Heart left ventricle (tissue), 16 donors: ENCODE measurements around the gene PLCD1. TPM values are rescaled to one million over a fixed set of nuclear protein-coding genes. Genes with fewer than 3 reads are reported as not detected.
"Not testable (repeated sequence)": the region's sequence is repeated elsewhere in the genome, so short reads cannot be mapped to it uniquely, and the experiment has no call there.

ENCODE experiments used
- ATAC-seq, 4 donors: fragments of 200-7000 bp; cut with Tn5 transposase; one replicate each; pipeline ENCODE4 v1.9.1; 2020 to 2022; ENCODE audit warnings: moderate library complexity in 4 of 4, mild to moderate bottlenecking in 3 of 4, moderate number of reproducible peaks in 1 of 4
- DNase-seq, 5 donors: peaks; one replicate each; pipeline ENCODE4 v3.0.0-alpha.2; 2020
- H3K27ac ChIP-seq, 12 donors: fragments of 200-600 bp; sonication (generic) in 4 of 12; one replicate each; pipeline versions ENCODE4 v1.5.0 to v1.8.0; 2016 to 2022; ENCODE audit warnings: mild to moderate bottlenecking in 2 of 12
- H3K27me3 ChIP-seq, 9 donors: fragments of 200-600 bp; sonication (generic) in 2 of 9; one replicate each; pipeline versions ENCODE4 v1.5.1 to v1.8.0; 2016 to 2022; ENCODE audit warnings: mild to moderate bottlenecking in 3 of 9
- H3K36me3 ChIP-seq, 9 donors: fragments of 200-600 bp; sonication (generic) in 2 of 9; one replicate each; pipeline versions ENCODE4 v1.5.0 to v1.8.0; 2018 to 2022; ENCODE audit warnings: mild to moderate bottlenecking in 2 of 9
- H3K4me1 ChIP-seq, 12 donors: fragments of 200-600 bp; sonication (generic) in 4 of 12; one replicate each; pipeline versions ENCODE4 v1.5.0 to v1.8.0; 2016 to 2022; ENCODE audit warnings: mild to moderate bottlenecking in 3 of 12
- H3K4me3 ChIP-seq, 12 donors: fragments of 200-600 bp; sonication (generic) in 4 of 12; one replicate each; pipeline versions ENCODE4 v1.5.0 to v1.8.0; 2017 to 2022; ENCODE audit warnings: mild to moderate bottlenecking in 9 of 12, moderate library complexity in 4 of 12
- H3K9me3 ChIP-seq, 12 donors: fragments of 200-600 bp; sonication (generic) in 4 of 12; one replicate each; pipeline versions ENCODE4 v1.5.0 to v1.8.0; 2016 to 2022; ENCODE audit warnings: mild to moderate bottlenecking in 1 of 12
- POLR2A ChIP-seq, 2 donors: fragments of 450-650 bp; IDR thresholded peaks; one replicate each; pipeline ENCODE4 v1.6.1; 2017; ENCODE audit warnings: antibody characterized with exemption in 2 of 2, mild to moderate bottlenecking in 2 of 2, moderate library complexity in 2 of 2
- WGBS, 4 donors: extraction: QIAGEN DNeasy Blood & Tissue Kit in 2 of 4; methylation state at CpG; one replicate each; pipeline versions ENCODE4 v1.1.5 to v1.1.7; 2013 to 2018; 5-methylcytosine and 5-hydroxymethylcytosine counted together
- intact Hi-C, 10 donors: fragments of 100-400 bp; cut with DNase I; formaldehyde crosslinking; loops; one replicate each; pipeline versions ENCODE4 v1.11.1 to v1.14.2; 2022
- polyA plus RNA-seq, 2 donors: library from polyadenylated mRNA; stranded (reverse); fragments of 200-250 nt; gene quantifications; one replicate each; pipeline ENCODE4 v1.2.3, GENCODE V29; 2013
- total RNA-seq, 9 donors: library from RNA; depleted of rRNA in 2 of 9; stranded (reverse); fragments of >200 nt in 2 of 9; fragmentation: NEBNext Ultra II Directional in 3 of 9; extraction: Animal tissue kit (Norgen Biotek cat#: 25700) in 3 of 9; gene quantifications; one replicate each; pipeline versions ENCODE4 v1.1.0 to v1.2.4, GENCODE V29; 2016 to 2023
- TF ChIP-seq, protein P1 (sequence below), 12 donors: fragments of 200-600 bp; sonication (generic) in 4 of 12; IDR thresholded peaks; one replicate each; pipeline versions ENCODE4 v1.5.0 to v1.8.0; 2018 to 2022; ENCODE audit warnings: antibody characterized with exemption in 12 of 12, mild to moderate bottlenecking in 5 of 12
- donor health status: ischemic (EF 13 %, LVEDD 7.1; RV severe dilation, severe dysfunction).
- donor health status: healthy with polysubstance abuse.
- donor health status: DM: no; HTN: yes; CAD: no.
- donor health status: DM: no; HTN: no; CAD: no.
- donor health status: ischemic (EF 25% LVEDD 6.9; RV normal size, moderate dysfunction).
- donor health status: ischemic (EF 25% LVEDD 5.7; RV mildly dilated, moderate dysfunction).
- donor health status: healthy.
- donor health status: DM: yes; HTN: yes; CAD: no.
- donor health status: ischemic (EF 35%, LVEDD 5.7; RV mildly dilated, moderate dysfunction).
- donor health status: nonischemic (EF 11% LVEDD 7.7; RV severe dilation, severe dysfunction).
- donor health status: DM: yes; HTN: yes; CAD: no.
- donor health status: PGD.
- donor health status: ischemic (EF 29% LVEDD 5.4; RV normal size, mild dysfunction).
- donor health status: nonischemic (EF 23%, LVEDD 6.1; RV moderate dilation, normal function).

Gene PLCD1
- total and polyA plus RNA-seq, 11 donors: 8.1 to 14.9 (median 11.6) TPM

DNA sequence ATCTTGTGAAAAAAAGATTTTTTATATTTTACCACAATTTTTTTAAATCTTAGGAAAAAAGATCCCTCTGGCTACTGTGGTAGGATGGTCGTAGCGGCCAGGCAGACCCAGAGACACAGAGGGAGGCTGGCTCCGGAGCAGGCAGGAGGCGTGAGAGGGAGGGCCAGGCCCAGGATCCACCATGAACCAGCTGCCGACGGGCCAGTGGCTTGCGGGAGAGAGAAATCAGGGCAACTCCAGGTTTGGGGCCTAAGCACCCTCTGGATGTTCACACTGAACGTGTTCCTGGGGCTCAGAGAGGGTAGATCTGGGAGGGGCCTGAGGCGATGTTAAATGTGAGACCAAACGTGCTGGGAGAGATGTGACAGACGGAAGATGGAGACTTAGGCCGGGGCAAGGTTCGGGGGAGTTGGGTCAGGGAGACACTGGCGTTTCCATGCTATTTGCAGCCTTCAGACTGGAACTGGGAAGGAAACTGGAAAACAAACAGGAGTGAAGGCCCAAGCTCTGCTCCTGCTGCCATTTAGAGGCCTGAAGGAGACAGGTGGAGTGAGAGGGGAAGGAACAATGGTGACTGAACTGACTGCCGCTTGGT lies 40.4 kb downstream of the PLCD1 start:
- H3K36me3 ChIP-seq: peaks cover 0 to 11% (median 0%) of the 10 kb centered on the region in 9 donors
- DNase-seq (peak in 1 of 5 donors; percentile 10), ATAC-seq (no peak)
- no peak overlapping the region for H3K27ac ChIP-seq
- no peaks in the 10 kb centered on the region for H3K27me3 ChIP-seq
- intact Hi-C loops: no loop called here
- H3K4me3 ChIP-seq: no peak overlapping the region
- H3K4me1 ChIP-seq: peaks cover 0 to 19% (median 9%) of the 10 kb centered on the region in 12 donors
- no peaks in the 10 kb centered on the region for H3K9me3 ChIP-seq
- WGBS, 4 donors: 88 to 89% (median 89%) methylated on average over 15 of the region's 15 CpGs
- TF ChIP-seq, protein P1, sequence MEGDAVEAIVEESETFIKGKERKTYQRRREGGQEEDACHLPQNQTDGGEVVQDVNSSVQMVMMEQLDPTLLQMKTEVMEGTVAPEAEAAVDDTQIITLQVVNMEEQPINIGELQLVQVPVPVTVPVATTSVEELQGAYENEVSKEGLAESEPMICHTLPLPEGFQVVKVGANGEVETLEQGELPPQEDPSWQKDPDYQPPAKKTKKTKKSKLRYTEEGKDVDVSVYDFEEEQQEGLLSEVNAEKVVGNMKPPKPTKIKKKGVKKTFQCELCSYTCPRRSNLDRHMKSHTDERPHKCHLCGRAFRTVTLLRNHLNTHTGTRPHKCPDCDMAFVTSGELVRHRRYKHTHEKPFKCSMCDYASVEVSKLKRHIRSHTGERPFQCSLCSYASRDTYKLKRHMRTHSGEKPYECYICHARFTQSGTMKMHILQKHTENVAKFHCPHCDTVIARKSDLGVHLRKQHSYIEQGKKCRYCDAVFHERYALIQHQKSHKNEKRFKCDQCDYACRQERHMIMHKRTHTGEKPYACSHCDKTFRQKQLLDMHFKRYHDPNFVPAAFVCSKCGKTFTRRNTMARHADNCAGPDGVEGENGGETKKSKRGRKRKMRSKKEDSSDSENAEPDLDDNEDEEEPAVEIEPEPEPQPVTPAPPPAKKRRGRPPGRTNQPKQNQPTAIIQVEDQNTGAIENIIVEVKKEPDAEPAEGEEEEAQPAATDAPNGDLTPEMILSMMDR (IDR thresholded peaks at IDR 0.05): no peak
- no peak for TF ChIP-seq POLR2A (IDR thresholded peaks at IDR 0.05)

DNA sequence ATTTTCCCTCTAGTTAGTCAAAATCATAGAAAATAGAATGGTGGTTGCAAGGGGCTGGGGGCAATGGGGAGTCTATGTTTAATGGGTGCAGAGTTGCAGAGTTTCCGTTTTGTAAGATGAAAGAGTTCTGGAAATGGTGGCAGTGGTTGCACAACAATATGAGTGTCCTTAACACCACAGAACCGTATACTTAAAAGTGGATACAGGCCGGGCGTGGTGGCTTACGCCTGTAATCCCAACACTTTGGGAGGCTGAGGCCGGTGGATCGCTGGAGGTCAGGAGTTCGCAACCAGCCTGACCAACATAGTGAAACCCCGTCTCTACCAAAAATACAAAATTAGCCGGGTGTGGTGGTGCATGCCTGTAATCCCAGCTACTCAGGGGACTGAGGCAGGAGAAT lies 41.1 kb downstream of the PLCD1 start:
- Histone ChIP-seq H3K4me1 (peaks cover 0 to 14% (median 9%) of the 10 kb centered on the region in 12 donors), H3K36me3 (peaks cover 0 to 14% (median 0%) of the 10 kb centered on the region in 9 donors)
- H3K27ac ChIP-seq, intact Hi-C loops, H3K27me3 ChIP-seq, H3K4me3 ChIP-seq, H3K9me3 ChIP-seq, ATAC-seq: not testable (repeated sequence)
- peak in 1 of 5 donors; percentile 11 for DNase-seq
- 93 to 95% (median 94%) methylated on average over 10 of the region's 10 CpGs for WGBS, 4 donors

DNA sequence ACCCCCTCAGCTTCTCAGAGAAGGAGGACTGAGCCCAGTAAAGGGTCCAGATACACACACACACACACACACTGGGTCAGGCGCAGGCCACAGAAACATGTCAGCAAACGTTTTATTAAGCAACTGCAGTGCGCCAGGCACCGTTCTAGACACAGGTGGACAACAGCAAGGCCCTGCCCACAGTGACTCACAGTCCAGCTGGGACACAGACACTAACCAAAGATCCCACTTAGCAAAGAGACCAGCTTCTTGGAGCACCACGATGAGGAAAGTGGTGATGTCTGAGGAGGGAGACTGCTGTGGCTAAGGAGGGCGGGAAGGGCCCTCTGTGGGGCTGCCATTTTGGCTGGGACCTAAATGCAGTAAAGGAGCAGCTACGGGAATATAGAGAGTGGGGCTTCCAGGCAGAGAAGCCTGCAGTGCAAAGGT lies 41.7 kb downstream of the PLCD1 start:
- Histone ChIP-seq H3K27me3 (no peaks in the 10 kb centered on the region), H3K9me3 (no peaks in the 10 kb centered on the region), H3K4me1 (peaks cover 0 to 12% (median 8%) of the 10 kb centered on the region in 12 donors), H3K4me3 (no peak overlapping the region), H3K27ac (no peak overlapping the region), H3K36me3 (peaks cover 0 to 17% (median 3%) of the 10 kb centered on the region in 9 donors)
- DNase-seq (peak in 1 of 5 donors; percentile 20), ATAC-seq (no peak)
- intact Hi-C loops: no loop called here
- TF ChIP-seq, protein P1 (IDR thresholded peaks at IDR 0.05): no peak
- TF ChIP-seq POLR2A (IDR thresholded peaks at IDR 0.05): no peak
- WGBS, 4 donors: 86 to 96% (median 90%) methylated on average over 7 of the region's 7 CpGs

DNA sequence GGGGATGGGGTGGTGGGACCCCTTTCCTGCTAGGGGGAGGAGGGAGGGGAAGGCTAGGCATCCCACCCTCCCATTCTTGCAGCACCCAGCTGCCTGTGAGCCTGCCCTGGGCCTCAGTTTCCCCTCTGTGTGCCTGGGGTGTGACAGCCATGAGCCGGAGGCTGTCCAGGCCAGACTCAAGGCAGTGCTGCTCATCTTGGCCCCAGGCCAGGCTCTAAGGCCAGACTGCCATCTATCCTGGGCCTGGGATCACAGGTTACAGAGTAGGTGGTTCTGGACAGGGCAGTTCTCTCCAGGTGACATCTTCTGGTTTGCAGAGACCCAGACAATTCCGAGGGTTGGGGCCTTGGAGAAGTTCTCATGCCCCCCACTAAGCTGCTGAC lies 42.1 kb downstream of the PLCD1 start:
- H3K4me3 ChIP-seq: no peak overlapping the region
- H3K4me1 ChIP-seq: peaks cover 0 to 12% (median 8%) of the 10 kb centered on the region in 12 donors
- no peaks in the 10 kb centered on the region for H3K27me3 ChIP-seq
- intact Hi-C loops: no loop called here
- WGBS, 4 donors: 71 to 94% (median 90%) methylated on average over 1 to 2 of the region's 2 CpGs; no CpG with 5 or more reads in 1 of the 4 donors
- ATAC-seq (no peak), DNase-seq (peak in 1 of 5 donors; percentile 14)
- H3K9me3 ChIP-seq: no peaks in the 10 kb centered on the region
- H3K36me3 ChIP-seq: peaks cover 0 to 22% (median 7%) of the 10 kb centered on the region in 9 donors
- no peak for TF ChIP-seq POLR2A (IDR thresholded peaks at IDR 0.05)
- TF ChIP-seq, protein P1 (IDR thresholded peaks at IDR 0.05): no peak
- no peak overlapping the region for H3K27ac ChIP-seq
